Neural progenitor cell (in vitro differentiated cells): Measurements from ENCODE around the gene PRPF38B.

Experiments
- EZH2phosphoT487 ChIP-seq: fragments of 200-600 bp; sonication (generic); IDR thresholded peaks from 2 replicates; pipeline ENCODE4 v1.6.1; 2017; ENCODE audit warnings: antibody characterized with exemption
- TF ChIP-seq, protein P1 (sequence below): fragments of 200-600 bp; sonication (generic); IDR thresholded peaks from 2 replicates; pipeline ENCODE4 v1.5.1; 2017; ENCODE audit warnings: antibody characterized with exemption, mild to moderate bottlenecking

DNA sequence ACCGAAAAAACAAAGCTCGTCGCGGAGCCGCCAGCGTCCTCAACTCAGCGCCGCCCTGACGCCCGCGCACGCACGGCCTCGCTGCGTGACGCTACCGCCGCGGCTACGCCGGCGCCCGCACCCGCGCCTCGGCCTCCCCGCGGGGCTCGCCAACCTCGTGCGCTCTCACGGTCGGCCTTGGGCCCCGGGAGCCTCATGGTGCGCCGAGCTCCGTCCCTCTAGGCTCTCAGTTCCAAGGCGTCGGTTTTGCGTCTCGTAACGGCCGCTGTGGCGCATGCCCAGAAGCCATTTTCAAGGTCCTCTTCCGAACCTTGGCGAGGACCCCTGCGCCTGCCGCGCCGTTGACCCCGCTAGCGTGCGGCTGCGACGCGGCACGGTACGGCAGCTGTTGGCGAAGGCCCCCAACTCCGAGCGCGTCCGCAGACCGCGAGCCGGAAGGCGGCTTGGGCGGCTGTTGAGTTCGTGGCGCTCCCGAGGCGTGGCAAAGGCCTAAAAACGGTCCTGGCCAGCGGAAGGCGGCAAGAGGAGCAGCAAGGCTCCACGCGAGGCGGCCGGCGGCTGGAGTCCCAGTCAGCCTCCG lies 31.0 kb upstream of the PRPF38B start, which contains the start of gene HENMT1:
- TF ChIP-seq, protein P1, sequence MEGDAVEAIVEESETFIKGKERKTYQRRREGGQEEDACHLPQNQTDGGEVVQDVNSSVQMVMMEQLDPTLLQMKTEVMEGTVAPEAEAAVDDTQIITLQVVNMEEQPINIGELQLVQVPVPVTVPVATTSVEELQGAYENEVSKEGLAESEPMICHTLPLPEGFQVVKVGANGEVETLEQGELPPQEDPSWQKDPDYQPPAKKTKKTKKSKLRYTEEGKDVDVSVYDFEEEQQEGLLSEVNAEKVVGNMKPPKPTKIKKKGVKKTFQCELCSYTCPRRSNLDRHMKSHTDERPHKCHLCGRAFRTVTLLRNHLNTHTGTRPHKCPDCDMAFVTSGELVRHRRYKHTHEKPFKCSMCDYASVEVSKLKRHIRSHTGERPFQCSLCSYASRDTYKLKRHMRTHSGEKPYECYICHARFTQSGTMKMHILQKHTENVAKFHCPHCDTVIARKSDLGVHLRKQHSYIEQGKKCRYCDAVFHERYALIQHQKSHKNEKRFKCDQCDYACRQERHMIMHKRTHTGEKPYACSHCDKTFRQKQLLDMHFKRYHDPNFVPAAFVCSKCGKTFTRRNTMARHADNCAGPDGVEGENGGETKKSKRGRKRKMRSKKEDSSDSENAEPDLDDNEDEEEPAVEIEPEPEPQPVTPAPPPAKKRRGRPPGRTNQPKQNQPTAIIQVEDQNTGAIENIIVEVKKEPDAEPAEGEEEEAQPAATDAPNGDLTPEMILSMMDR: no peak
- peak; percentile 41 for TF ChIP-seq EZH2phosphoT487
